Liver (tissue), 9 donors: ENCODE data around the gene LSM7. TPM values are rescaled to one million over a fixed set of nuclear protein-coding genes. Genes with fewer than 3 reads are reported as not detected.

Experiments used
- DNase-seq: peaks from one replicate; pipeline ENCODE4 v3.0.0-alpha.2; 2017; ENCODE audit warnings: low spot score
- H3K27ac ChIP-seq, 2 donors: one replicate each; pipeline ENCODE4 v1.7.0; 2013; ENCODE audit warnings: inconsistent platforms in 2 of 2, low read length in 2 of 2, control low read depth in 1 of 2, low read depth in 1 of 2, mild to moderate bottlenecking in 1 of 2
- H3K27me3 ChIP-seq, 4 donors: one replicate each; pipeline versions ENCODE4 v1.6.1 to v1.7.0; 2013; ENCODE audit warnings: low read length in 3 of 4, inconsistent platforms in 1 of 4, mild to moderate bottlenecking in 1 of 4, moderate library complexity in 1 of 4; ENCODE audit not compliant: control insufficient read depth in 4 of 4, insufficient read depth in 4 of 4
- H3K36me3 ChIP-seq, 4 donors: one replicate each; pipeline versions ENCODE4 v1.6.1 to v1.7.0; 2013; ENCODE audit warnings: low read length in 3 of 4, mild to moderate bottlenecking in 3 of 4, low read depth in 1 of 4, moderate library complexity in 1 of 4; ENCODE audit not compliant: control insufficient read depth in 4 of 4, insufficient read depth in 3 of 4
- H3K4me1 ChIP-seq, 4 donors: one replicate each; pipeline versions ENCODE4 v1.6.1 to v1.7.0; 2013; ENCODE audit warnings: low read length in 3 of 4, mild to moderate bottlenecking in 3 of 4, moderate library complexity in 1 of 4; ENCODE audit not compliant: control insufficient read depth in 4 of 4, insufficient read depth in 4 of 4
- H3K4me3 ChIP-seq, 3 donors: one replicate each; pipeline versions ENCODE4 v1.6.1 to v1.7.0; 2013; ENCODE audit warnings: low read length in 3 of 3, control low read depth in 1 of 3, low read depth in 1 of 3, mild to moderate bottlenecking in 1 of 3
- H3K9ac ChIP-seq, 2 donors: one replicate each; pipeline ENCODE4 v1.7.0; 2013; ENCODE audit warnings: low read length in 2 of 2, mild to moderate bottlenecking in 2 of 2, moderate library complexity in 2 of 2, control low read depth in 1 of 2, low read depth in 1 of 2
- H3K9me3 ChIP-seq, 4 donors: one replicate each; pipeline versions ENCODE4 v1.6.1 to v1.7.0; 2013; ENCODE audit warnings: low read length in 3 of 4; ENCODE audit not compliant: control insufficient read depth in 4 of 4
- ATF3 ChIP-seq: IDR thresholded peaks from 2 replicates; pipeline ENCODE4 v1.6.1; 2016; ENCODE audit warnings: antibody characterized with exemption
- CTCF ChIP-seq: fragments of 150-350 bp; IDR thresholded peaks from 2 replicates; pipeline ENCODE4 v1.5.1; 2017; ENCODE audit warnings: improper control_type of control experiment, low read depth, low read length; ENCODE audit not compliant: missing input control
- EGR1 ChIP-seq, 2 donors: IDR thresholded peaks; 2 replicates each; pipeline ENCODE4 v1.6.1; 2016 to 2018; ENCODE audit warnings: antibody characterized with exemption in 2 of 2, low read depth in 2 of 2
- FOXA1 ChIP-seq: IDR thresholded peaks from 2 replicates; pipeline ENCODE4 v1.6.1; 2016; ENCODE audit warnings: antibody characterized with exemption
- FOXA2 ChIP-seq: IDR thresholded peaks from 2 replicates; pipeline ENCODE4 v1.6.1; 2016; ENCODE audit warnings: antibody characterized with exemption
- GABPA ChIP-seq, 2 donors: IDR thresholded peaks in 1 of 2; conservative IDR thresholded peaks in 1 of 2; 2 replicates each; pipeline ENCODE4 v1.6.1; 2016; ENCODE audit warnings: antibody characterized with exemption in 2 of 2, mild to moderate bottlenecking in 1 of 2, moderate library complexity in 1 of 2
- HNF4A ChIP-seq, 2 donors: conservative IDR thresholded peaks; 2 replicates each; pipeline ENCODE4 v1.6.1; 2016; ENCODE audit warnings: antibody characterized with exemption in 2 of 2, mild to moderate bottlenecking in 2 of 2
- HNF4G ChIP-seq: IDR thresholded peaks from 2 replicates; pipeline ENCODE4 v1.6.1; 2016; ENCODE audit warnings: antibody characterized with exemption
- JUND ChIP-seq, 2 donors: IDR thresholded peaks; 2 replicates each; pipeline ENCODE4 v1.6.1; 2016; ENCODE audit warnings: antibody characterized with exemption in 2 of 2
- MAX ChIP-seq: IDR thresholded peaks from 2 replicates; pipeline ENCODE4 v1.6.1; 2016; ENCODE audit warnings: antibody characterized with exemption
- NR2F2 ChIP-seq: IDR thresholded peaks from 2 replicates; pipeline ENCODE4 v1.6.1; 2016; ENCODE audit warnings: antibody characterized with exemption
- RAD21 ChIP-seq, 2 donors: IDR thresholded peaks; 2 replicates each; pipeline ENCODE4 v1.6.1; 2016; ENCODE audit warnings: antibody characterized with exemption in 2 of 2, mild to moderate bottlenecking in 2 of 2
- REST ChIP-seq: IDR thresholded peaks from 2 replicates; pipeline ENCODE4 v1.6.1; 2016; ENCODE audit warnings: antibody characterized with exemption, mild to moderate bottlenecking
- RXRA ChIP-seq, 2 donors: IDR thresholded peaks; 2 replicates each; pipeline ENCODE4 v1.6.1; 2017 to 2018; ENCODE audit warnings: antibody characterized with exemption in 2 of 2, mild to moderate bottlenecking in 1 of 2
- SP1 ChIP-seq: IDR thresholded peaks from 2 replicates; pipeline ENCODE4 v1.6.1; 2018; ENCODE audit warnings: antibody characterized with exemption, mild to moderate bottlenecking
- TAF1 ChIP-seq: conservative IDR thresholded peaks from 2 replicates; pipeline ENCODE4 v1.6.1; 2016; ENCODE audit warnings: antibody characterized with exemption, mild to moderate bottlenecking
- YY1 ChIP-seq: IDR thresholded peaks from 2 replicates; pipeline ENCODE4 v1.6.1; 2016; ENCODE audit warnings: antibody characterized with exemption, mild to moderate bottlenecking
- ZBTB33 ChIP-seq: IDR thresholded peaks from 2 replicates; pipeline ENCODE4 v1.6.1; 2016; ENCODE audit warnings: antibody characterized with exemption
- WGBS: extraction: QIAGEN DNeasy Blood & Tissue Kit; methylation state at CpG from one replicate; pipeline ENCODE4 v1.1.7; 2013; 5-methylcytosine and 5-hydroxymethylcytosine counted together
- polyA plus RNA-seq, 2 donors: library from polyadenylated mRNA; stranded (reverse) in 1 of 2; unstranded in 1 of 2; fragments of 200-250 nt in 1 of 2; fragments of >200 nt in 1 of 2; fragmentation: Nextera tagmentation in 1 of 2; extraction: Ambion mirVana in 1 of 2; gene quantifications; one replicate each; pipeline versions ENCODE4 v1.2.1 to v1.2.3, GENCODE V29; 2013 to 2015
- total RNA-seq, 2 donors: library from RNA; depleted of rRNA; stranded (reverse); fragments of >200 nt; gene quantifications; one replicate each; pipeline ENCODE4 v1.2.3, GENCODE V29; 2014
- donor health status: healthy.
- donor health status: healthy.
- donor health status: healthy.
- donor health status: healthy.
- donor health status: healthy.

LSM7 gene
- total and polyA plus RNA-seq, 4 donors = 23.6 to 59.9 (median 38.5) TPM

- H3K4me1 ChIP-seq = peaks cover 16 to 40% (median 33%) of the 10 kb centered on the region in 4 donors
- peak overlapping the region; percentile 86 to 96 (median 90) for H3K4me3 ChIP-seq
- WGBS = 6% methylated on average over 16 of the region's 16 CpGs
- H3K9me3 ChIP-seq = no peaks in the 10 kb centered on the region
- H3K36me3 ChIP-seq = peaks cover 0 to 4% (median 0%) of the 10 kb centered on the region in 4 donors
- no peak for DNase-seq
- H3K27me3 ChIP-seq = no peaks in the 10 kb centered on the region
- peak overlapping the region in 1 of 2 donors; percentile 62 for H3K27ac ChIP-seq
- H3K9ac ChIP-seq = peak overlapping the region in 1 of 2 donors; percentile 84
- TF ChIP-seq GABPA (IDR thresholded peaks at IDR 0.05 in 1 of 2, conservative IDR thresholded peaks at IDR 0.05 in 1 of 2) = no peak
- no peak for TF ChIP-seq HNF4G
- TF ChIP-seq YY1 = no peak
- TF ChIP-seq JUND (IDR thresholded peaks at IDR 0.05) = no peak
- TF ChIP-seq FOXA2 = no peak
- TF ChIP-seq SP1 = no peak
- no peak for TF ChIP-seq FOXA1
- no peak for TF ChIP-seq ATF3
- no peak for TF ChIP-seq RXRA (IDR thresholded peaks at IDR 0.05)
- TF ChIP-seq TAF1 = no peak
- no peak for TF ChIP-seq EGR1 (IDR thresholded peaks at IDR 0.05; ENCODE audit: low read depth in 2 of 2)
- no peak for TF ChIP-seq MAX
- TF ChIP-seq CTCF = no peak
- no peak for TF ChIP-seq HNF4A (conservative IDR thresholded peaks at IDR 0.05)
- TF ChIP-seq RAD21 (IDR thresholded peaks at IDR 0.05) = no peak
- TF ChIP-seq REST = no peak
Measured at GRCh38 chr19:2329149-2329478, 728 bp upstream of the LSM7 start.

- WGBS = 5% methylated on average over 18 of the region's 18 CpGs
- H3K4me3 ChIP-seq = peak overlapping the region; percentile 86 to 96 (median 90)
- H3K9ac ChIP-seq = peak overlapping the region; percentile 51 to 84
- DNase-seq = no peak
- peaks cover 13 to 40% (median 33%) of the 10 kb centered on the region in 4 donors for H3K4me1 ChIP-seq
- H3K36me3 ChIP-seq = peaks cover 0 to 12% (median 1%) of the 10 kb centered on the region in 4 donors
- no peaks in the 10 kb centered on the region for H3K9me3 ChIP-seq
- H3K27ac ChIP-seq = peak overlapping the region; percentile 11 to 62
- TF ChIP-seq RXRA (IDR thresholded peaks at IDR 0.05) (no peak), REST (no peak), RAD21 (IDR thresholded peaks at IDR 0.05) (no peak), NR2F2 (no peak), EGR1 (IDR thresholded peaks at IDR 0.05; ENCODE audit: low read depth in 2 of 2) (no peak), ZBTB33 (no peak), SP1 (no peak), HNF4G (no peak), FOXA1 (no peak), FOXA2 (no peak), HNF4A (conservative IDR thresholded peaks at IDR 0.05) (no peak), MAX (no peak)
- H3K27me3 ChIP-seq = no peaks in the 10 kb centered on the region
Measured at GRCh38 chr19:2327773-2328400, 499 bp downstream of the LSM7 start.
